HCT116 (cell line): ENCODE measurements around the gene DCAF15. TPM values are rescaled to one million over a fixed set of nuclear protein-coding genes. Genes with fewer than 3 reads are reported as not detected.

Experiments
- ATAC-seq: fragments of 200-7000 bp; cut with Tn5 transposase; 2 replicates; pipeline ENCODE4 v1.9.1; 2020; ENCODE audit warnings: mild to moderate bottlenecking, moderate library complexity
- BruUV-seq: library from RNA; stranded (reverse); fragments of 400-500 nt; replicated peaks from 2 replicates; lab custom pipeline; 2021; lab: Mats Ljungman, UMichigan
- CTCF ChIA-PET: fragments of 300-600 bp; sonication (Branson Sonifier 250); formaldehyde crosslinking; loops from one replicate; lab custom pipeline; 2021; ENCODE audit warnings: antibody characterized with exemption; lab: Charles Lee
- POLR2A ChIA-PET: fragments of 300-600, 350-600 bp; sonication (Branson Sonifier 250); formaldehyde crosslinking; loops from one replicate; lab custom pipeline; 2021; ENCODE audit warnings: antibody characterized with exemption; lab: Charles Lee
- RAD21 ChIA-PET, 2 experiments: fragments of 300-600 bp; sonication (Branson Sonifier 250); formaldehyde crosslinking; loops; one replicate each; lab custom pipeline; 2023; ENCODE audit warnings: low total read pairs in 2 of 2; ENCODE audit not compliant: uncharacterized antibody in 2 of 2, unreplicated experiment in 2 of 2, low non-redundant PET in 1 of 2; lab: Charles Lee
- DNase-seq: peaks from one replicate; pipeline ENCODE4 v3.0.0-alpha.2; 2010; ENCODE audit warnings: low read depth, low spot score
- H2AFZ ChIP-seq: fragments of 200-600 bp; shearing (Covaris generic), sonication (generic); 2 replicates; pipeline ENCODE4 v1.6.1; 2017; ENCODE audit warnings: low read depth, mixed run types, mixed read lengths, antibody characterized with exemption, low read length; ENCODE audit not compliant: poor library complexity, severe bottlenecking
- H3K27ac ChIP-seq: 2 replicates; pipeline ENCODE4 v1.5.1; 2012; ENCODE audit warnings: low read depth, low read length
- H3K27me3 ChIP-seq: fragments of 200-600 bp; sonication (generic); 2 replicates; pipeline ENCODE4 v1.6.1; 2016; ENCODE audit warnings: mixed run types, low read length, mixed read lengths; ENCODE audit not compliant: insufficient read depth
- H3K36me3 ChIP-seq, 2 experiments: fragments of 200-500 bp in 1 of 2; fragments of 200-600 bp in 1 of 2; sonication (Bioruptor generic) in 1 of 2; sonication (generic) in 1 of 2; 2 replicates each; pipeline versions ENCODE4 v1.5.1 to v1.6.1; 2014 to 2016; ENCODE audit warnings: low read length in 2 of 2, inconsistent platforms in 1 of 2, mixed read lengths in 1 of 2, mixed run types in 1 of 2; ENCODE audit not compliant: insufficient read depth in 2 of 2, control insufficient read depth in 1 of 2
- H3K4me1 ChIP-seq, 2 experiments: fragments of 200-600 bp in 1 of 2; sonication (generic) in 1 of 2; 2 replicates each; pipeline versions ENCODE4 v1.5.1 to v1.6.1; 2012 to 2017; ENCODE audit warnings: low read length in 2 of 2, inconsistent platforms in 1 of 2, mild to moderate bottlenecking in 1 of 2, mixed read lengths in 1 of 2, mixed run types in 1 of 2, moderate library complexity in 1 of 2; ENCODE audit not compliant: insufficient read depth in 2 of 2, control insufficient read depth in 1 of 2
- H3K4me2 ChIP-seq: fragments of 200-600 bp; sonication (generic); 2 replicates; pipeline ENCODE4 v1.6.1; 2017; ENCODE audit warnings: mixed run types, low read length, mixed read lengths
- H3K4me3 ChIP-seq, 2 experiments: fragments of 200-600 bp in 1 of 2; sonication (generic) in 1 of 2; replicated peaks in 1 of 2; 2 replicates each; pipeline ENCODE4 v1.5.1; 2011 to 2016; ENCODE audit warnings: low read length in 2 of 2, control low read depth in 1 of 2, low read depth in 1 of 2, mild to moderate bottlenecking in 1 of 2, mixed read lengths in 1 of 2, mixed run types in 1 of 2
- H3K79me2 ChIP-seq: fragments of 200-600 bp; sonication (generic); 2 replicates; pipeline ENCODE4 v1.6.1; 2017; ENCODE audit warnings: mild to moderate bottlenecking, mixed run types, low read length, moderate library complexity, mixed read lengths; ENCODE audit not compliant: insufficient read depth
- H3K9ac ChIP-seq: fragments of 200-600 bp; sonication (generic); 2 replicates; pipeline ENCODE4 v1.6.1; 2016; ENCODE audit warnings: low read length, mixed read lengths
- H3K9me2 ChIP-seq: fragments of 200-600 bp; sonication (generic), shearing (Covaris generic); 2 replicates; pipeline ENCODE4 v1.6.1; 2017; ENCODE audit warnings: mixed run types, mild to moderate bottlenecking, moderate library complexity; ENCODE audit not compliant: insufficient read depth
- H3K9me3 ChIP-seq, 2 experiments: fragments of 200-500 bp in 1 of 2; fragments of 200-600 bp in 1 of 2; sonication (Bioruptor generic) in 1 of 2; sonication (generic) in 1 of 2; 2 replicates each; pipeline ENCODE4 v1.6.1; 2014 to 2017; ENCODE audit warnings: low read length in 2 of 2, mixed read lengths in 2 of 2, inconsistent platforms in 1 of 2, low read depth in 1 of 2, mild to moderate bottlenecking in 1 of 2, mixed run types in 1 of 2, moderate library complexity in 1 of 2; ENCODE audit not compliant: control insufficient read depth in 1 of 2, insufficient read depth in 1 of 2
- H4K20me1 ChIP-seq: fragments of 200-600 bp; sonication (generic), shearing (Covaris generic); 2 replicates; pipeline ENCODE4 v1.6.1; 2017; ENCODE audit warnings: mixed run types, mild to moderate bottlenecking, moderate library complexity; ENCODE audit not compliant: insufficient read depth
- ATF3 ChIP-seq: IDR thresholded peaks from 2 replicates; pipeline ENCODE4 v1.6.1; 2012
- CBX3 ChIP-seq: IDR thresholded peaks from 2 replicates; pipeline ENCODE4 v1.6.1; 2012; ENCODE audit warnings: low read depth
- CEBPB ChIP-seq: IDR thresholded peaks from 2 replicates; pipeline ENCODE4 v1.6.1; 2012; ENCODE audit warnings: low read depth
- CTCF ChIP-seq, 3 experiments: fragments of 200-600 bp in 1 of 3; sonication (generic) in 1 of 3; IDR thresholded peaks in 2 of 3; conservative IDR thresholded peaks in 1 of 3; 2 replicates each; pipeline ENCODE4 v1.5.1; 2012 to 2017; ENCODE audit warnings: low read depth in 2 of 3, low read length in 2 of 3, antibody characterized with exemption in 1 of 3, borderline replicate concordance in 1 of 3, control low read depth in 1 of 3, mild to moderate bottlenecking in 1 of 3, mixed read lengths in 1 of 3, mixed run types in 1 of 3, moderate library complexity in 1 of 3; ENCODE audit not compliant: insufficient read depth in 1 of 3
- ELF1 ChIP-seq: IDR thresholded peaks from 2 replicates; pipeline ENCODE4 v1.6.1; 2012; ENCODE audit warnings: low read depth, borderline replicate concordance
- EZH2 ChIP-seq: fragments of 200-600 bp; sonication (generic); IDR thresholded peaks from 2 replicates; pipeline ENCODE4 v1.6.1; 2017; ENCODE audit warnings: antibody characterized with exemption, mixed run types
- EZH2phosphoT487 ChIP-seq: fragments of 200-600 bp; IDR thresholded peaks from 2 replicates; pipeline ENCODE4 v1.6.1; 2018; ENCODE audit warnings: antibody characterized with exemption, borderline replicate concordance
- FOSL1 ChIP-seq: IDR thresholded peaks from 2 replicates; pipeline ENCODE4 v1.6.1; 2012; ENCODE audit warnings: low read depth
- JUND ChIP-seq: IDR thresholded peaks from 2 replicates; pipeline ENCODE4 v1.6.1; 2012
- POLR2A ChIP-seq: IDR thresholded peaks from 2 replicates; pipeline ENCODE4 v1.7.0; 2011; ENCODE audit warnings: borderline replicate concordance; ENCODE audit not compliant: insufficient read depth, insufficient read length; ENCODE audit errors: extremely low read depth
- POLR2AphosphoS5 ChIP-seq: IDR thresholded peaks from 2 replicates; pipeline ENCODE4 v1.6.1; 2011; ENCODE audit warnings: mild to moderate bottlenecking, low read depth, low read length, moderate library complexity
- RAD21 ChIP-seq: IDR thresholded peaks from 2 replicates; pipeline ENCODE4 v1.6.1; 2012; ENCODE audit warnings: low read depth, mild to moderate bottlenecking
- REST ChIP-seq: IDR thresholded peaks from 2 replicates; pipeline ENCODE4 v1.6.1; 2012; ENCODE audit warnings: low read depth
- SP1 ChIP-seq: IDR thresholded peaks from 2 replicates; pipeline ENCODE4 v1.6.1; 2012; ENCODE audit warnings: low read depth
- TCF7L2 ChIP-seq: IDR thresholded peaks from 2 replicates; pipeline ENCODE4 v1.7.0; 2011; ENCODE audit warnings: borderline replicate concordance, inconsistent platforms; ENCODE audit not compliant: insufficient read depth, insufficient read length; ENCODE audit errors: extremely low read depth
- YY1 ChIP-seq: IDR thresholded peaks from 2 replicates; pipeline ENCODE4 v1.6.1; 2011; ENCODE audit warnings: low read length, low read depth, moderate library complexity, mild to moderate bottlenecking; ENCODE audit not compliant: insufficient replicate concordance; ENCODE audit errors: extremely low read depth
- ZBTB33 ChIP-seq: IDR thresholded peaks from 2 replicates; pipeline ENCODE4 v1.6.1; 2011; ENCODE audit warnings: mild to moderate bottlenecking, low read length, moderate library complexity; ENCODE audit not compliant: insufficient replicate concordance; ENCODE audit errors: extremely low read depth
- ZFX ChIP-seq: fragments of 450-650 bp; IDR thresholded peaks from 2 replicates; pipeline ENCODE4 v1.6.1; 2017
- ZNF274 ChIP-seq: fragments of 200-500 bp; sonication (Bioruptor generic); IDR thresholded peaks from 2 replicates; pipeline ENCODE4 v1.6.1; 2014; ENCODE audit warnings: mild to moderate bottlenecking, low read depth, low read length, inconsistent platforms
- intact Hi-C: fragments of 100-400 bp; cut with micrococcal nuclease; formaldehyde crosslinking; loops from 2 replicates; pipeline ENCODE4 v1.10.0; 2022
- total RNA-seq: library from RNA; stranded (reverse); gene quantifications from one replicate; pipeline ENCODE4 v1.2.1, GENCODE V29; 2021; ENCODE audit not compliant: unreplicated experiment

DCAF15 gene
- total RNA-seq, 1 experiment from 2014 or later = 46.2 TPM

GRCh38 chr19:14003251-14004055 is 51.1 kb downstream of the DCAF15 start:
- H3K36me3 ChIP-seq = 0 out of 4 replicates have a peak, but pooled peaks cover 0 to 10% of the 10 kb centered on the region in 2 experiments
- intact Hi-C loops = loop anchor here (2.0 kb wide), 1 partner anchor 51 kb away; the partner anchor contains the start of gene DCAF15
- no peak overlapping the region for H3K27ac ChIP-seq
- DNase-seq (no peak), ATAC-seq (no peak)
- no peak overlapping the region for H2AFZ ChIP-seq
- no peak overlapping the region for H3K4me2 ChIP-seq
- no peak overlapping the region for H3K4me3 ChIP-seq
- H3K79me2 ChIP-seq = peaks cover 9% of the 10 kb centered on the region; the same call in 1 of the 2 replicates
- no peak overlapping the region for H3K9ac ChIP-seq
- no peaks in the 10 kb centered on the region for H3K27me3 ChIP-seq
- BruUV-seq = no TSS peak
- peaks cover 6 to 7% of the 10 kb centered on the region in 2 experiments; a peak in 2 of 4 replicates for H3K9me3 ChIP-seq
- H4K20me1 ChIP-seq = no peaks in the 10 kb centered on the region
- ChIA-PET RAD21 (no interaction called here), CTCF (no interaction called here), POLR2A (no interaction called here)
- H3K4me1 ChIP-seq = peaks cover 5 to 21% of the 10 kb centered on the region in 2 experiments; a peak in 3 of 4 replicates
- no peaks in the 10 kb centered on the region for H3K9me2 ChIP-seq
- TF ChIP-seq FOSL1 = no peak
- no peak for TF ChIP-seq TCF7L2
- no peak for TF ChIP-seq EZH2
- TF ChIP-seq REST = no peak
- no peak for TF ChIP-seq ZNF274
- TF ChIP-seq ZFX = no peak
- TF ChIP-seq YY1 = no peak
- no peak for TF ChIP-seq ZBTB33
- TF ChIP-seq ELF1 = no peak
- no peak for TF ChIP-seq POLR2AphosphoS5
- no peak for TF ChIP-seq ATF3
- TF ChIP-seq EZH2phosphoT487 = no peak
- TF ChIP-seq CEBPB = no peak
- TF ChIP-seq CBX3 = no peak
- TF ChIP-seq CTCF (IDR thresholded peaks at IDR 0.05 in 2 of 3, conservative IDR thresholded peaks at IDR 0.05 in 1 of 3; ENCODE audit: borderline replicate concordance in 1 of 3, insufficient read depth in 1 of 3, low read depth in 2 of 3, low read length in 2 of 3) = no peak
- TF ChIP-seq SP1 = no peak
- TF ChIP-seq JUND = no peak
- TF ChIP-seq POLR2A = no peak
- no peak for TF ChIP-seq RAD21
